ENCODE data around the gene RBBP4. TPM values are rescaled to one million over a fixed set of nuclear protein-coding genes. Genes with fewer than 3 reads are reported as not detected.
A peak's percentile ranks its signal among the peaks of the same experiment; 100 is the strongest.

Gene RBBP4
- total and polyA plus RNA-seq, 2 of the 8 experiments (the other 6 are each of a cell fraction or from before 2014, with no cell fraction given) = 147 to 397 TPM

- Histone ChIP-seq H3K4me1 (replicated peaks in 1 of 4; ENCODE audit: control insufficient read depth in 3 of 4, insufficient read depth in 4 of 4, low read length in 3 of 4) (peaks cover 3 to 15% (median 13%) of the 10 kb centered on the region in 4 experiments), H3K79me1 (ENCODE audit: low read depth, low read length) (no peaks in the 10 kb centered on the region), H4K20me1 (replicated peaks in 1 of 2; ENCODE audit: control insufficient read depth in 1 of 2, insufficient read depth in 2 of 2, low read length in 2 of 2) (no peaks in the 10 kb centered on the region), H3K56ac (replicated peaks; ENCODE audit: insufficient read length, low read depth, low read length) (no peak overlapping the region), H3K23me2 (ENCODE audit: low read depth, low read length) (no peaks in the 10 kb centered on the region; the same call in 1 of the 2 replicates), H4K5ac (ENCODE audit: insufficient read length, low read depth, low read length) (no peak overlapping the region), H3K23ac (ENCODE audit: insufficient read length) (no peak overlapping the region), H2BK12ac (ENCODE audit: low read depth, low read length) (no peak overlapping the region), H2BK120ac (replicated peaks; ENCODE audit: low read depth, low read length) (no peak overlapping the region), H2BK5ac (ENCODE audit: low read depth, low read length) (no peak overlapping the region), H2AK5ac (ENCODE audit: low read depth, low read length) (no peak overlapping the region), H4K91ac (replicated peaks; ENCODE audit: insufficient read length, low read length) (no peak overlapping the region), H3K4me2 (ENCODE audit: insufficient read depth in 1 of 2, low read depth in 2 of 2, low read length in 2 of 2) (no peak overlapping the region), H2BK15ac (ENCODE audit: low read length) (no peak overlapping the region), H3K79me2 (ENCODE audit: control insufficient read depth in 1 of 2, insufficient read depth in 2 of 2, low read length in 2 of 2) (no peaks in the 10 kb centered on the region), H3K4ac (replicated peaks; ENCODE audit: insufficient read length, low read depth, low read length) (no peak overlapping the region), H3K27me3 (replicated peaks in 1 of 4; ENCODE audit: control insufficient read depth in 3 of 4, extremely low read depth in 1 of 4, insufficient read depth in 3 of 4, low read length in 3 of 4) (no peaks in the 10 kb centered on the region; a peak in 1 of 7 replicates), H2AFZ (ENCODE audit: low read length) (no peak overlapping the region), H4K8ac (ENCODE audit: extremely low read depth, insufficient read depth, low read length) (no peak overlapping the region), H3K18ac (ENCODE audit: extremely low read depth, low read length) (no peak overlapping the region; the same call in 1 of the 2 replicates), H3K4me3 (ENCODE audit: extremely low read depth in 1 of 4, insufficient read depth in 2 of 4, low read depth in 3 of 4, low read length in 4 of 4) (no peak overlapping the region), H3K36me3 (ENCODE audit: control insufficient read depth in 2 of 4, insufficient read depth in 4 of 4, low read length in 3 of 4) (no peaks in the 10 kb centered on the region; a peak in 1 of 8 replicates), H3K27ac (ENCODE audit: low read depth, low read length) (no peak overlapping the region), H3K9ac (replicated peaks in 1 of 4; ENCODE audit: extremely low read depth in 1 of 4, low read depth in 3 of 4, low read length in 3 of 4) (peak overlapping the region in 1 of 4 experiments; percentile 9; a peak in 1 of 7 replicates), H2BK20ac (ENCODE audit: low read length) (no peak overlapping the region), H3K9me3 (ENCODE audit: insufficient read depth in 2 of 2, low read depth in 1 of 2, low read length in 1 of 2) (no peaks in the 10 kb centered on the region), H3K14ac (ENCODE audit: insufficient read length) (no peak overlapping the region)
- 80% methylated on average over 14 of the region's 14 CpGs; no CpG with 5 or more reads in 1 of the 2 experiments for WGBS, 2 experiments (ENCODE audit: extremely low coverage in 1 of 2, insufficient coverage in 1 of 2, insufficient read length in 1 of 2, insufficient replicate concordance in 2 of 2, low coverage in 1 of 2, low lambda C conversion rate in 2 of 2, missing lambda C conversion rate in 1 of 2)
- DNase-seq (ENCODE audit: low read depth in 1 of 2, low spot score in 2 of 2) = no peak
- POLR2A ChIA-PET (ENCODE audit: partially characterized antibody) = interaction anchor here (0.5 to 3.9 kb wide), 11 partner anchors 8 to 46 kb away, joined by 3 to 21 read pairs (median 4); no protein-coding TSS in a partner anchor
- FAIRE-seq = no peak
- CTCF ChIA-PET (ENCODE audit: partially characterized antibody) = interaction anchor here (0.6 to 7.3 kb wide), 15 partner anchors 7 to 287 kb away, joined by 3 to 56 read pairs (median 3); no protein-coding TSS in a partner anchor
- TF ChIP-seq CTCF (IDR thresholded peaks at IDR 0.05; ENCODE audit: control extremely low read depth in 1 of 3, insufficient read depth in 1 of 3, low read depth in 1 of 3, low read length in 3 of 3) (peak in 1 of 3 experiments; percentile 19; a peak in 1 of 4 replicates), RNF2 (IDR thresholded peaks at IDR 0.05; ENCODE audit: borderline replicate concordance, low read depth, low read length, missing control alignments, poor library complexity, severe bottlenecking) (no peak)
Observed at GRCh38 chr1:32729254-32730046, 78.4 kb downstream of the RBBP4 start.
